Parathyroid adenoma (tissue), 2 donors: ENCODE measurements around the gene ATE1.

Source experiments
- H2AFZ ChIP-seq: fragments of 300-600 bp; sonication (generic); one replicate; pipeline ENCODE4 v1.7.0; 2017; ENCODE audit warnings: antibody characterized with exemption, mild to moderate bottlenecking
- H3K27ac ChIP-seq: fragments of 300-600 bp; sonication (generic); one replicate; pipeline ENCODE4 v1.7.0; 2017
- H3K27me3 ChIP-seq: fragments of 300-600 bp; sonication (generic); one replicate; pipeline ENCODE4 v1.7.0; 2017; ENCODE audit warnings: low read length; ENCODE audit not compliant: control insufficient read depth, insufficient read depth
- H3K36me3 ChIP-seq: fragments of 300-600 bp; sonication (generic); one replicate; pipeline ENCODE4 v1.7.0; 2017; ENCODE audit warnings: low read length; ENCODE audit not compliant: control insufficient read depth, insufficient read depth
- H3K4me1 ChIP-seq: fragments of 300-600 bp; sonication (generic); one replicate; pipeline ENCODE4 v1.7.0; 2017; ENCODE audit warnings: control low read depth
- H3K4me2 ChIP-seq: fragments of 300-600 bp; sonication (generic); one replicate; pipeline ENCODE4 v1.7.0; 2017; ENCODE audit warnings: low read length
- H3K4me3 ChIP-seq: fragments of 300-600 bp; sonication (generic); one replicate; pipeline ENCODE4 v1.7.0; 2017; ENCODE audit warnings: low read depth, low read length
- H3K79me2 ChIP-seq: fragments of 300-600 bp; sonication (generic); one replicate; pipeline ENCODE4 v1.7.0; 2017; ENCODE audit warnings: control low read depth
- H3K9ac ChIP-seq: fragments of 300-600 bp; sonication (generic); one replicate; pipeline ENCODE4 v1.7.0; 2017; ENCODE audit warnings: mild to moderate bottlenecking
- H3K9me3 ChIP-seq: fragments of 300-600 bp; sonication (generic); one replicate; pipeline ENCODE4 v1.7.0; 2017; ENCODE audit warnings: low read length; ENCODE audit not compliant: control insufficient read depth
- CTCF ChIP-seq: fragments of 300-600 bp; sonication (generic); IDR thresholded peaks from one replicate; pipeline ENCODE4 v1.7.0; 2017; ENCODE audit warnings: antibody characterized with exemption, mild to moderate bottlenecking
- donor health status: primary hyperparathyroidism.

Gene ATE1

DNA sequence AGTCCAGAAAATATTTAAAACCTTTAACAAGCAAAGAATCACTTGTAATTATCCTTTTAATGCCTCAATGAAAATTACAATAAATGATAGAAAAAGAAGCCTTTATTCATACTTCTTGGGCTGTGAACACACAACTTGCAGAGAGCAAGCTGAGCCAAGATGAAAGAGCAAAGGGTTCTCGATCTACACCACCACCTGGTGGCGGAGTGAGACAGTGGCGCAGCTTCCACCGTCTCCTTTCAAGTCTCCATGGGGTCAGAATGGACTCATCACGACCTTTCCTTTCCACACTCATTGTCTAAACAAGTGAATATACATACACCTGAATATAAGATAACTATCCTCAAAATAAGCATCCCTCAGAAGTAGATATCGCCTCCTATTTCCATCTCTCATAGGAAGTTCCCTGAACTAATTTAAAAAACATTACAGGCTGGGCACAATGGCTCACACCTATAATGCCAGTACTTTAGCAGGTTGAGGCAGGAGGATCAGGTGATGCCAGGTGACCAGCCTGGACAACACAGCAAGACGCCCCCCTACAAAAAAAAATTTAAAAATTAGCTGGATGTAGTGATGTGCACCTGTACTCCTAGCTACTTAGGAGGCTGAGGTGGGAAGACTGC is 40.7 kb downstream of the ATE1 start:
- no peak overlapping the region for H3K4me2 ChIP-seq
- no peaks in the 10 kb centered on the region for H3K27me3 ChIP-seq
- no peaks in the 10 kb centered on the region for H3K9me3 ChIP-seq
- no peak overlapping the region for H3K27ac ChIP-seq
- H3K4me3 ChIP-seq = no peak overlapping the region
- peak; percentile 90 for TF ChIP-seq CTCF
- H3K36me3 ChIP-seq = no peaks in the 10 kb centered on the region
- no peak overlapping the region for H3K9ac ChIP-seq
- no peak overlapping the region for H2AFZ ChIP-seq
- H3K4me1 ChIP-seq = peaks cover 3% of the 10 kb centered on the region
- no peaks in the 10 kb centered on the region for H3K79me2 ChIP-seq

DNA sequence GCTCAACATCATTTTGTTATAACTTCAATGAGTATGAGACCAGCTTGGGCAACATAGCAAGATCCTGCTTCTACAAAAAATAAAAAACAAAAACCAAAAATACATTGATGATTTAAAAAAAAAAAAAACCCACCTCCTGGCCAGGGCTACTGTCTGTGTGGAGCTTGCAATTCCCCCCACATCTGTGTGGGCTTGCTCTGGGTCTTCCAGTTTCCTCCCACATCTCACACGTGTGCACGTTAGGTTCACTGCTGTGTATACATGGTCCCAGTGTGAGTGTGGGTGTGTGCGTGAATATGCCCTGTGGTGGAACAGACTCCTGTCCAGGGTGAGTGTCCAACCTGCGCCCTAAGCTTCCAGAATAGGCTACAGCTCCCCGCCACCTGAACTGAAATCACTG is 41.6 kb downstream of the ATE1 start:
- Histone ChIP-seq H3K9me3 (no peaks in the 10 kb centered on the region), H3K9ac (no peak overlapping the region), H2AFZ (no peak overlapping the region), H3K36me3 (no peaks in the 10 kb centered on the region), H3K27me3 (no peaks in the 10 kb centered on the region), H3K27ac (no peak overlapping the region), H3K4me1 (peaks cover 3% of the 10 kb centered on the region), H3K79me2 (no peaks in the 10 kb centered on the region), H3K4me2 (no peak overlapping the region), H3K4me3 (no peak overlapping the region)
- TF ChIP-seq CTCF = no peak

DNA sequence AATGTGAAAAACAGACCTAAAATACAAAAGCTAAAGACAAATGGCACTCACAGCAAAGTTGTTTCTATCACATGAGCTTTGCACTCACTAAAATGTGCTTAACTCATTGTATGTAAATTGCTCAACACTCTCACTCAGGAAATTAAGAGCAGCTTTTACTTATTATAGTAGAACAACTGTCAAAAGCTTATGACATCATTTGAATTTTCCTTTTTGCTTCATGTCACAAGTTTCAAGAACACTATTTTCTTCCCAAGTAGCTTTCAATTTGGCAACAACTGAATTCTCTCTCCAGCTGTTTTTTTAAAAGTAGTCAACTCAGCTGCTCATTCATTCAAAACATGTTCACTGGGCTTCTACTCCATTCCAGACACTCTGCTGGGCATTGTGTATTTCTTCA is 46.9 kb downstream of the ATE1 start:
- no peak overlapping the region for H3K9ac ChIP-seq
- no peak overlapping the region for H3K4me2 ChIP-seq
- no peaks in the 10 kb centered on the region for H3K36me3 ChIP-seq
- H3K27ac ChIP-seq = no peak overlapping the region
- H3K27me3 ChIP-seq = no peaks in the 10 kb centered on the region
- no peak for TF ChIP-seq CTCF
- H3K4me1 ChIP-seq = peaks cover 3% of the 10 kb centered on the region
- H3K79me2 ChIP-seq = no peaks in the 10 kb centered on the region
- no peak overlapping the region for H3K4me3 ChIP-seq
- H2AFZ ChIP-seq = no peak overlapping the region
- no peaks in the 10 kb centered on the region for H3K9me3 ChIP-seq

- Histone ChIP-seq H3K9me3 (no peaks in the 10 kb centered on the region), H3K27me3 (no peaks in the 10 kb centered on the region), H3K36me3 (no peaks in the 10 kb centered on the region), H3K9ac (no peak overlapping the region), H3K4me3 (no peak overlapping the region), H3K4me2 (no peak overlapping the region), H2AFZ (no peak overlapping the region), H3K79me2 (no peaks in the 10 kb centered on the region), H3K4me1 (peaks cover 3% of the 10 kb centered on the region), H3K27ac (no peak overlapping the region)
- TF ChIP-seq CTCF = no peak
Measured at GRCh38 chr10:121879476-121879875, 48.4 kb downstream of the ATE1 start.

DNA sequence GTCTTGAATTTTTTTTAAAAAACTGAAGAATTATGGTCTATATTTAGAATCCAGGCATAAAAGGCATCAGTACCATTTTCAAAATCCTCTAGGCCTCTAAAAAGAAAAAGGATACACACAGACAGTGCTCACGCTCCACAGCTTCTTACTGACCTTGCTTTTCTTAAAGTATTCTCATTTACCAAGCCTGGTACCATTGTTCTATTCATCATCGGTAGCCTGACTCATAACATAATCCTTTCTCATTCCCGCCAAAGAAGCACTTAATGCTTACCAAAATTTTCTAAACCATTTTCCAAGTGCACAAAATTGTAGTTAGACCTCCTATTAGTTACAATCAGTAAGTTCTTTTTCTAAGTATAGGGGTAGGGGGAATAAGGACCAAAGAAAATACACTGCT is 54.6 kb downstream of the ATE1 start:
- Histone ChIP-seq H3K36me3 (no peaks in the 10 kb centered on the region), H3K4me2 (no peak overlapping the region), H3K4me1 (no peaks in the 10 kb centered on the region), H3K4me3 (no peak overlapping the region), H3K79me2 (no peaks in the 10 kb centered on the region), H2AFZ (no peak overlapping the region), H3K9me3 (no peaks in the 10 kb centered on the region), H3K9ac (no peak overlapping the region), H3K27me3 (no peaks in the 10 kb centered on the region), H3K27ac (no peak overlapping the region)
- TF ChIP-seq CTCF = no peak
